LNCaP clone FGC (cell line): ENCODE measurements around the gene ZMIZ2.
"Not testable (repeated sequence)": the region's sequence is repeated elsewhere in the genome, so short reads cannot be mapped to it uniquely, and the experiment has no call there.

Source experiments
- DNase-seq: peaks from one replicate; pipeline ENCODE4 v3.0.0-alpha.2; 2011; ENCODE audit warnings: low read depth
- H3K4me3 ChIP-seq: 2 replicates; pipeline ENCODE4 v1.5.1; 2011; ENCODE audit warnings: mild to moderate bottlenecking, low read depth, low read length, control low read depth
- CTCF ChIP-seq: IDR thresholded peaks from 2 replicates; pipeline ENCODE4 v1.5.1; 2012; ENCODE audit warnings: mild to moderate bottlenecking; ENCODE audit not compliant: control insufficient read depth, insufficient read depth; ENCODE audit errors: extremely low read depth

The ZMIZ2 gene

GRCh38 chr7:44768628-44769371 is 20.2 kb downstream of the ZMIZ2 start:
- H3K4me3 ChIP-seq: no peak overlapping the region
- no peak for DNase-seq
- TF ChIP-seq CTCF: no peak

- H3K4me3 ChIP-seq: no peak overlapping the region
- no peak for DNase-seq
- TF ChIP-seq CTCF: no peak
These were observed 20.7 kb downstream of the ZMIZ2 start for GRCh38 chr7:44769376-44769775.

- no peak for DNase-seq
- TF ChIP-seq CTCF: no peak
These were observed 21.2 kb downstream of the ZMIZ2 start for GRCh38 chr7:44769776-44770294.

GRCh38 chr7:44771358-44771757 is 22.7 kb downstream of the ZMIZ2 start:
- no peak for DNase-seq
- H3K4me3 ChIP-seq: no peak overlapping the region
- TF ChIP-seq CTCF: no peak

More at GRCh38 chr7:44769776-44770294, 21.2 kb downstream of the ZMIZ2 start:
- H3K4me3 ChIP-seq: no peak overlapping the region

GRCh38 chr7:44772440-44772839 is 23.8 kb downstream of the ZMIZ2 start:
- DNase-seq: no peak
- TF ChIP-seq CTCF: no peak
- no peak overlapping the region for H3K4me3 ChIP-seq

- TF ChIP-seq CTCF: no peak
- no peak for DNase-seq
- no peak overlapping the region for H3K4me3 ChIP-seq
These were observed 24.2 kb downstream of the ZMIZ2 start for GRCh38 chr7:44772867-44773266.

GRCh38 chr7:44774486-44774885 is 25.8 kb downstream of the ZMIZ2 start:
- not testable (repeated sequence) for H3K4me3 ChIP-seq, DNase-seq
